ENCODE data around the gene ABHD14A. TPM values are rescaled to one million over a fixed set of nuclear protein-coding genes. Genes with fewer than 3 reads are reported as not detected.

ABHD14A gene
- total and polyA plus RNA-seq, 2 of the 13 experiments (the other 11 are each of a cell fraction or from before 2014, with no cell fraction given): 29.5 to 46.9 TPM

DNA sequence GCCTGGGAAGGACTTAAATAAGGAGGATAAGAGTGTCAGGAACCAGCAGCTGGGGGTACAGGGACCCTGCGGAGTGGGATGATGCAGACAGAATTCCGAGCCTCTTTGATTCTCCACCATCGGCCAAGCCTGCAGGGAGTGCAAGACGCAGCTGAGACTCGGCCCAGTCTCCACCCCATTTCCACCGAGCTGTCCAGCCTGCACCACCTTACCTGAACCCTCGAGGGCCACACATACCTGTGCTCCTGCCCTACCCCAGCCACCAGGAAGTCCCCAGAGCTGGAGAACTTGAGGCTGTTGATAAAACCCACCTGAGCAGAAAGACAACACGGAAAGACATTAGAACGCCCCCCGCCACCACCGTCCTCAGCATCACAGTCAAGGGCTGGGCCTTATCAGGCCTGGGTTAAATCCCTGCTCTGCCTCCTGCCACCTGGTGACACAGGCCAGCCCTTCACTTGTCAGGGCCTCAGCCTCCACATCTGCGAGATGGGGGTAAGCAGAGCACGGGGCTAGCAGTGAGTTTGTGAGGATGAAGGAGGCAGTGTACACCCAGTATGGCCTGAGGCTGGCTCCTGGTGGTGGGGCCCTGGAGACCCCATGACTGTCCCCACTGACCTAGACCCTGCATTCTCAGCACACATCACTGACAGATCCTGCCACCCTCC lies 41.3 kb upstream of the ABHD14A start:
- Histone ChIP-seq H3K4me3 (replicated peaks in 1 of 3; ENCODE audit: insufficient read depth in 1 of 3, low read depth in 2 of 3, low read length in 3 of 3) (no peak overlapping the region), H3K27ac (ENCODE audit: extremely low read length, insufficient read depth, low read length) (no peak overlapping the region), H3K79me2 (ENCODE audit: insufficient read depth, low read length) (peaks cover 3% of the 10 kb centered on the region), H3K4me1 (ENCODE audit: insufficient read depth, low read length) (0 out of 2 replicates have a peak, but pooled peaks cover under 1% of the 10 kb centered on the region), H3K4me2 (ENCODE audit: low read depth, low read length) (no peak overlapping the region), H3K36me3 (replicated peaks in 1 of 2; ENCODE audit: control insufficient read depth in 1 of 2, insufficient read depth in 2 of 2, low read length in 2 of 2) (peaks cover 19 to 57% of the 10 kb centered on the region in 2 experiments; a peak in 4 of 5 replicates), H2AFZ (ENCODE audit: low read length) (no peak overlapping the region), H4K20me1 (ENCODE audit: insufficient read depth, low read length) (no peaks in the 10 kb centered on the region), H3K27me3 (ENCODE audit: control insufficient read depth in 1 of 2, insufficient read depth in 2 of 2, low read length in 2 of 2) (no peaks in the 10 kb centered on the region), H3K9me3 (ENCODE audit: low read length) (no peaks in the 10 kb centered on the region), H3K9ac (ENCODE audit: insufficient read depth, low read depth, low read length) (no peak overlapping the region)
- WGBS (ENCODE audit: low lambda C conversion rate): 89% methylated on average over 7 of the region's 13 CpGs
- BruUV-seq (replicated peaks): no TSS peak
- in situ Hi-C loops (cut with HindIII; ENCODE audit: extremely low pct_ligation_motif_present, low pct_unique_long_range_greater_than_20kb) (no loop called here), intact Hi-C loops (cut with micrococcal nuclease; ENCODE audit: unreplicated experiment) (no loop called here)
- POLR2A ChIA-PET: interaction anchor here (1.8 to 3.3 kb wide), 2 partner anchors 8 to 9 kb away, joined by 8 to 15 read pairs; partner anchors contain the start of gene RRP9
- FAIRE-seq (no peak), ATAC-seq (no peak), DNase-seq (ENCODE audit: low spot score) (no peak)
- CTCF ChIA-PET (ENCODE audit: low intra/inter-chr PET ratio, low total read pairs): no interaction called here
- TF ChIP-seq ZBTB21 (CRISPR knock-in tag; IDR thresholded peaks at IDR 0.05): no peak
- no peak for TF ChIP-seq ZNF382 (CRISPR knock-in tag; IDR thresholded peaks at IDR 0.05; ENCODE audit: borderline replicate concordance)
- TF ChIP-seq ZNF138 (CRISPR knock-in tag; IDR thresholded peaks at IDR 0.05; ENCODE audit: low read depth): no peak
- no peak for TF ChIP-seq ZNF713 (CRISPR knock-in tag; IDR thresholded peaks at IDR 0.05)
- TF ChIP-seq, protein P1, sequence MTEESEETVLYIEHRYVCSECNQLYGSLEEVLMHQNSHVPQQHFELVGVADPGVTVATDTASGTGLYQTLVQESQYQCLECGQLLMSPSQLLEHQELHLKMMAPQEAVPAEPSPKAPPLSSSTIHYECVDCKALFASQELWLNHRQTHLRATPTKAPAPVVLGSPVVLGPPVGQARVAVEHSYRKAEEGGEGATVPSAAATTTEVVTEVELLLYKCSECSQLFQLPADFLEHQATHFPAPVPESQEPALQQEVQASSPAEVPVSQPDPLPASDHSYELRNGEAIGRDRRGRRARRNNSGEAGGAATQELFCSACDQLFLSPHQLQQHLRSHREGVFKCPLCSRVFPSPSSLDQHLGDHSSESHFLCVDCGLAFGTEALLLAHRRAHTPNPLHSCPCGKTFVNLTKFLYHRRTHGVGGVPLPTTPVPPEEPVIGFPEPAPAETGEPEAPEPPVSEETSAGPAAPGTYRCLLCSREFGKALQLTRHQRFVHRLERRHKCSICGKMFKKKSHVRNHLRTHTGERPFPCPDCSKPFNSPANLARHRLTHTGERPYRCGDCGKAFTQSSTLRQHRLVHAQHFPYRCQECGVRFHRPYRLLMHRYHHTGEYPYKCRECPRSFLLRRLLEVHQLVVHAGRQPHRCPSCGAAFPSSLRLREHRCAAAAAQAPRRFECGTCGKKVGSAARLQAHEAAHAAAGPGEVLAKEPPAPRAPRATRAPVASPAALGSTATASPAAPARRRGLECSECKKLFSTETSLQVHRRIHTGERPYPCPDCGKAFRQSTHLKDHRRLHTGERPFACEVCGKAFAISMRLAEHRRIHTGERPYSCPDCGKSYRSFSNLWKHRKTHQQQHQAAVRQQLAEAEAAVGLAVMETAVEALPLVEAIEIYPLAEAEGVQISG (CRISPR knock-in tag; IDR thresholded peaks at IDR 0.05): no peak
- TF ChIP-seq RARA (CRISPR knock-in tag; IDR thresholded peaks at IDR 0.05): no peak
- TF ChIP-seq MIER3 (CRISPR knock-in tag; IDR thresholded peaks at IDR 0.05; ENCODE audit: borderline replicate concordance): no peak
- no peak for TF ChIP-seq GATAD2A (CRISPR knock-in tag; IDR thresholded peaks at IDR 0.05)
- no peak for TF ChIP-seq RFX3 (CRISPR knock-in tag; IDR thresholded peaks at IDR 0.05)
- TF ChIP-seq, protein P2, sequence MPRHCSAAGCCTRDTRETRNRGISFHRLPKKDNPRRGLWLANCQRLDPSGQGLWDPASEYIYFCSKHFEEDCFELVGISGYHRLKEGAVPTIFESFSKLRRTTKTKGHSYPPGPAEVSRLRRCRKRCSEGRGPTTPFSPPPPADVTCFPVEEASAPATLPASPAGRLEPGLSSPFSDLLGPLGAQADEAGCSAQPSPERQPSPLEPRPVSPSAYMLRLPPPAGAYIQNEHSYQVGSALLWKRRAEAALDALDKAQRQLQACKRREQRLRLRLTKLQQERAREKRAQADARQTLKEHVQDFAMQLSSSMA (CRISPR knock-in tag; IDR thresholded peaks at IDR 0.05): no peak
- TF ChIP-seq SP140L (CRISPR knock-in tag; IDR thresholded peaks at IDR 0.05; ENCODE audit: borderline replicate concordance): no peak
- TF ChIP-seq ZNF776 (CRISPR knock-in tag; IDR thresholded peaks at IDR 0.05): no peak
- no peak for TF ChIP-seq KLF9 (CRISPR knock-in tag; IDR thresholded peaks at IDR 0.05; ENCODE audit: low read depth)
- TF ChIP-seq KLF6 (CRISPR knock-in tag; IDR thresholded peaks at IDR 0.05): no peak

All from HepG2 (cell line).